ENCODE measurements around the gene BLVRB. TPM values are rescaled to one million over a fixed set of nuclear protein-coding genes. Genes with fewer than 3 reads are reported as not detected.
"Not testable (repeated sequence)": the region's sequence is repeated elsewhere in the genome, so short reads cannot be mapped to it uniquely, and the experiment has no call there.

Gene BLVRB
- total and polyA plus RNA-seq, 7 donors = 74.1 to 204 (median 167) TPM

DNA sequence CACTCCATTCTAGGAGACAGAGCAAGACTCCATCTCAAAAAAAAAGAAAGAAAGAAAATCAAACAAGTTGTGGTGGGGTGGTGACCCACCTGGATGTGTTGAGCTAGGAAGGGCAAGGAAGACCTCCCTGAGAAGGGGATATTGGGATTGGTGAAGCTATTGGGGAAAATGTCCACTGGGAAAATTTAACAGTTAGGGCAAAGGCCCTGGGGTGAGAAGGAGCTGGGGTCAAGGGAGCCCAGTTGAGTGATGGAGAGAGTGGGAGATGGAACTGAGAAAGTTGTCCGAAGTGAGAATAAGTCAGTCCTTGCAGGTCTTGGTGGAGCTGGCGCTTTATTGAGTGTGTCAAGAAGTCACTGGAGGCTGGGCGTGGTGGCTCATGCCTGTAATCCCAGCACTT, 27.3 kb downstream of the BLVRB start:
- intact Hi-C loops (cut with DNase I) = no loop called here
- ATAC-seq = no peak
- Histone ChIP-seq H3K27ac (no peak overlapping the region), H3K4me1 (peaks cover 19% of the 10 kb centered on the region), H3K4me3 (no peak overlapping the region), H3K36me3 (ENCODE audit: insufficient read depth in 1 of 2, low read depth in 1 of 2) (peaks cover 8 to 25% of the 10 kb centered on the region in 2 donors), H3K9me3 (no peaks in the 10 kb centered on the region), H3K27me3 (ENCODE audit: insufficient read depth in 3 of 3, low read length in 2 of 3) (no peaks in the 10 kb centered on the region)
- no peak for DNase-seq
- TF ChIP-seq CTCF (IDR thresholded peaks at IDR 0.05) = no peak
- WGBS, 3 donors = 86 to 97% (median 93%) methylated on average over 3 of the region's 3 CpGs

- Histone ChIP-seq H3K27me3 (ENCODE audit: insufficient read depth in 3 of 3, low read length in 2 of 3) (no peaks in the 10 kb centered on the region), H3K4me3 (peak overlapping the region; percentile 68), H3K36me3 (ENCODE audit: insufficient read depth in 1 of 2, low read depth in 1 of 2) (no peaks in the 10 kb centered on the region), H3K9me3 (no peaks in the 10 kb centered on the region), H3K27ac (peak overlapping the region; percentile 92), H3K4me1 (peaks cover 12% of the 10 kb centered on the region)
- 2% methylated on average over 42 to 50 of the region's 50 CpGs for WGBS, 3 donors
- DNase-seq (peak; percentile 89 to 95), ATAC-seq (peak; percentile 95 to 98 (median 96))
- TF ChIP-seq CTCF (IDR thresholded peaks at IDR 0.05) = no peak
- intact Hi-C loops (cut with DNase I) = no loop called here
Observed at GRCh38 chr19:40433391-40434216, 31.9 kb downstream of the BLVRB start.

DNA sequence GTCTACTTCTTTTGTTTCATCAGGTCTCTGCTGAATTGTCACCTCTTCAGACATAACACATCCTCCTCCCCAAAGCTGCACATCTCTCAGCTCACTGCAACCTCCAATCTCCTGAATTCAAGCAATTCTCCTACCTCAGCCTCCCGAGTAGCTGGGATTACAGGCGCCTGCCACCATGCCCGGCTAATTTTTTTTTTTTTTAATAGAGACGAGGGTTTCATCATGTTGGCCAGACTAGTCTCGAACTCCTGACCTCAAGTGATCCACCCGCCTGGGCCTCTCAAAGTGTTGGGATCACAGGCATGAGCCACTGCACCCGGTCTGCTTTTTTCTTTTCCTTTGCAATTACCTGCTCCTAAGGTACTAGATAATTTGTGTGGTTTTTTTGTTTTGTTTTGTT, 32.8 kb downstream of the BLVRB start:
- peaks cover 12% of the 10 kb centered on the region for H3K4me1 ChIP-seq
- H3K9me3 ChIP-seq; intact Hi-C loops (cut with DNase I); DNase-seq; H3K27me3 ChIP-seq (ENCODE audit: insufficient read depth in 3 of 3, low read length in 2 of 3); H3K36me3 ChIP-seq (ENCODE audit: insufficient read depth in 1 of 2, low read depth in 1 of 2); ATAC-seq: not testable (repeated sequence)
- peak overlapping the region; percentile 92 for H3K27ac ChIP-seq
- WGBS, 3 donors = 32 to 45% (median 39%) methylated on average over 7 of the region's 7 CpGs
- H3K4me3 ChIP-seq = peak overlapping the region; percentile 68

GRCh38 chr19:40431698-40432097, 33.8 kb downstream of the BLVRB start:
- 89 to 93% (median 90%) methylated on average over 3 of the region's 3 CpGs for WGBS, 3 donors
- intact Hi-C loops (cut with DNase I) = no loop called here
- Histone ChIP-seq H3K4me3 (no peak overlapping the region), H3K36me3 (ENCODE audit: insufficient read depth in 1 of 2, low read depth in 1 of 2) (no peaks in the 10 kb centered on the region), H3K27ac (peak overlapping the region; percentile 92), H3K27me3 (ENCODE audit: insufficient read depth in 3 of 3, low read length in 2 of 3) (no peaks in the 10 kb centered on the region), H3K4me1 (peaks cover 12% of the 10 kb centered on the region), H3K9me3 (no peaks in the 10 kb centered on the region)
- ATAC-seq = no peak
- no peak for DNase-seq
- TF ChIP-seq CTCF (IDR thresholded peaks at IDR 0.05) = no peak

DNA sequence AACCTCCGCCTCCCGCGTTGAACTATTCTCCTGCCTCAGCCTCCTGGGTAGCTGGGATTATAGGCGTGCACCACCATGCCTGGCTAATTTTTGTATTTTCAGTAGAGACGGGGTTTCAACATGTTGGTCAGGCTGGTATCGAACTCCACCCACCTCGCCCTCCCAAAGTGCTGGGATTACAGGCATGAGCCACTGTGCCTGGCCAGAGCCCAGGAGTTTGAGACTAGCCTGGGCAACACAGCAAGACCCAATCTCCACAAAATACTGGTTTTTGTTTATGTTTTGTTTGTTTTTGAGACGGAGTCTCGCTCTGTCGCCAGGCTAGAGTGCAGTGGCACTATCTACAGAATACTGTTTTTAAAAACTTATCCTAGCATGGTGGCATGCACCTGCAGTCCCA, 35.3 kb downstream of the BLVRB start:
- H3K27me3 ChIP-seq (ENCODE audit: insufficient read depth in 3 of 3, low read length in 2 of 3); H3K9me3 ChIP-seq; H3K4me3 ChIP-seq; H3K36me3 ChIP-seq (ENCODE audit: insufficient read depth in 1 of 2, low read depth in 1 of 2); DNase-seq; ATAC-seq; intact Hi-C loops (cut with DNase I); H3K27ac ChIP-seq: not testable (repeated sequence)
- 95 to 98% (median 97%) methylated on average over 10 of the region's 10 CpGs for WGBS, 3 donors
- peaks cover 12% of the 10 kb centered on the region for H3K4me1 ChIP-seq

DNA sequence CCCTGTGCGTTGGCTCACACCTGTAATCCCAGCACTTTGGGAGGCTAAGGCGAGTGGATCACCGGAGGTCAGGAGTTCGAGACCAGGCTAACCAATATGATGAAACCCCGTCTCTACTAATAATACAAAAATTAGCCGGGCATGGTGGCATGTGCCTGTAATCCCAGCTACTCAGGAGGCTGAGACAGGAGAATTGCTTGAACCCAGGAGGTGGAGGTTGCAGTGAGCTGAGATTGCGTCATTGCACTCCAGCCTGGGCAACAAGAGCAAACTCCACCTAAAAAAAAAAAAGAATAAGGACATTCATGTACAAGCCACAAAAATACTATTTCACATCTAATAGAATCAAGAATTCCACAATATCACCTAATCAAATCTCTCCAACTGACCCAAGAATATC, 37.3 kb downstream of the BLVRB start:
- 95 to 98% (median 96%) methylated on average over 7 of the region's 7 CpGs for WGBS, 3 donors
- H3K27me3 ChIP-seq (ENCODE audit: insufficient read depth in 3 of 3, low read length in 2 of 3); H3K9me3 ChIP-seq; DNase-seq; intact Hi-C loops (cut with DNase I); H3K27ac ChIP-seq; H3K36me3 ChIP-seq (ENCODE audit: insufficient read depth in 1 of 2, low read depth in 1 of 2); H3K4me3 ChIP-seq; ATAC-seq: not testable (repeated sequence)
- peaks cover 26% of the 10 kb centered on the region for H3K4me1 ChIP-seq

All from psoas muscle (tissue), 8 donors.